NB4 (cell line): ENCODE measurements around the gene OSBPL2.

Source experiments
- DNase-seq: peaks from one replicate; pipeline ENCODE4 v3.0.0; 2010; ENCODE audit warnings: low read depth
- H3K4me3 ChIP-seq: one replicate; pipeline ENCODE4 v1.5.1; 2011; ENCODE audit warnings: mild to moderate bottlenecking, low read depth, low read length, moderate library complexity
- CTCF ChIP-seq: IDR thresholded peaks from one replicate; pipeline ENCODE4 v1.5.1; 2012; ENCODE audit warnings: low read depth, low read length
- MAX ChIP-seq: IDR thresholded peaks from 2 replicates; pipeline ENCODE4 v1.6.1; 2011; ENCODE audit warnings: low read depth, low read length
- MYC ChIP-seq: IDR thresholded peaks from 2 replicates; pipeline ENCODE4 v1.6.1; 2011; ENCODE audit warnings: low read depth, low read length
- POLR2A ChIP-seq: IDR thresholded peaks from 2 replicates; pipeline ENCODE4 v1.6.1; 2011; ENCODE audit warnings: mild to moderate bottlenecking; ENCODE audit not compliant: insufficient read length; ENCODE audit errors: extremely low read depth

OSBPL2 gene

GRCh38 chr20:62330576-62331317 lies 92.4 kb downstream of the OSBPL2 start:
- no peak for TF ChIP-seq MYC
- TF ChIP-seq POLR2A, result no peak
- no peak for TF ChIP-seq CTCF
- no peak for TF ChIP-seq MAX
- no peak for DNase-seq
- H3K4me3 ChIP-seq, result no peak overlapping the region

GRCh38 chr20:62331347-62331746 lies 93.0 kb downstream of the OSBPL2 start:
- DNase-seq, result no peak
- TF ChIP-seq POLR2A (no peak), CTCF (no peak), MYC (no peak), MAX (no peak)
- no peak overlapping the region for H3K4me3 ChIP-seq

GRCh38 chr20:62332421-62332820 lies 94.1 kb downstream of the OSBPL2 start:
- TF ChIP-seq CTCF, result no peak
- TF ChIP-seq POLR2A, result no peak
- TF ChIP-seq MAX, result no peak
- TF ChIP-seq MYC, result no peak
- DNase-seq, result no peak

GRCh38 chr20:62332989-62333819 lies 94.9 kb downstream of the OSBPL2 start:
- no peak for DNase-seq
- TF ChIP-seq CTCF (no peak), MAX (no peak), MYC (no peak), POLR2A (no peak)
- H3K4me3 ChIP-seq, result no peak overlapping the region

More at GRCh38 chr20:62332421-62332820, 94.1 kb downstream of the OSBPL2 start:
- no peak overlapping the region for H3K4me3 ChIP-seq

GRCh38 chr20:62333820-62334595 lies 95.7 kb downstream of the OSBPL2 start:
- no peak overlapping the region for H3K4me3 ChIP-seq
- DNase-seq, result no peak
- TF ChIP-seq CTCF (no peak), MAX (no peak), POLR2A (no peak), MYC (no peak)
